Activated CD4-positive, alpha-beta T cell treated with anti-CD3 and anti-CD28 coated beads, Interleukin-2, amount 10 ng/mL, durations not matched to agents 24 days and 14 days (primary cell): ENCODE results near the gene CBX2. TPM values are rescaled to one million over a fixed set of nuclear protein-coding genes. Genes with fewer than 3 reads are reported as not detected.
A peak's percentile ranks its signal among the peaks of the same experiment; 100 is the strongest.

ENCODE experiments used
- DNase-seq: peaks from one replicate; pipeline ENCODE4 v3.0.0; 2022
- H3K27ac Mint-ChIP-seq: one replicate; pipeline ENCODE4 v1.8.0; 2022; ENCODE audit warnings: mild to moderate bottlenecking, mixed read lengths
- H3K27me3 Mint-ChIP-seq: one replicate; pipeline ENCODE4 v1.8.0; 2022; ENCODE audit warnings: mixed read lengths
- H3K36me3 Mint-ChIP-seq: one replicate; pipeline ENCODE4 v1.8.0; 2022; ENCODE audit warnings: low read depth, mild to moderate bottlenecking, mixed read lengths
- H3K4me1 Mint-ChIP-seq: one replicate; pipeline ENCODE4 v1.8.0; 2021; ENCODE audit warnings: mixed read lengths
- H3K4me3 Mint-ChIP-seq: one replicate; pipeline ENCODE4 v1.8.0; 2022; ENCODE audit warnings: mild to moderate bottlenecking, moderate library complexity, mixed read lengths
- H3K9me3 Mint-ChIP-seq: one replicate; pipeline ENCODE4 v1.8.0; 2021; ENCODE audit warnings: mixed read lengths
- intact Hi-C: fragments of 100-400 bp; cut with micrococcal nuclease; formaldehyde crosslinking; loops from one replicate; pipeline ENCODE4 v1.15.1; 2023
- total RNA-seq: library from RNA; stranded (reverse); gene quantifications from 2 replicates; pipeline ENCODE4 v1.2.3, GENCODE V29; 2022

The CBX2 gene
- total RNA-seq, 1 donor from 2014 or later: 8.2 TPM

DNA sequence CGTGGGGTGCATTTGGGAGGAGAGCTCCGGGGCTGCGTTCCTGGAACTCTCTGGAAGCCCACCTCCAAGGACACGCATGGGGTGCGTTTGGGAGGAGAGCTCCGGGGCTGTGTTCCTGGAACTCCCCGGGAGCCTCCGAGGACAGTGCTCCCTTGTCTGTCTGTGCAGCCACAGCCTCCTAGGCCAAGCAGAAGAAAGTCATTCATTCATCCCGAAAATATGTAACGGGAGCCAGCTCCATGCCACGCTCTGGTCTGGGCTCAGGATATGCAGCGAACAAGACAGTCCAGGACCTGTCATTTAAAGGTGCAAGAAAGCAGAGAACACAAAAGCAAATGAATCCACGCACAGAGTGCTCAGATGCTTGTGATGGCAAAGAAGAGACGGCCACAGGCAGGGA lies 39.3 kb upstream of the CBX2 start:
- Mint-ChIP-seq H3K9me3 (no peaks in the 10 kb centered on the region), H3K27ac (no peak overlapping the region), H3K27me3 (peaks cover 25% of the 10 kb centered on the region), H3K4me3 (no peak overlapping the region), H3K36me3 (no peaks in the 10 kb centered on the region), H3K4me1 (no peaks in the 10 kb centered on the region)
- no peak for DNase-seq
- intact Hi-C loops: no loop called here

DNA sequence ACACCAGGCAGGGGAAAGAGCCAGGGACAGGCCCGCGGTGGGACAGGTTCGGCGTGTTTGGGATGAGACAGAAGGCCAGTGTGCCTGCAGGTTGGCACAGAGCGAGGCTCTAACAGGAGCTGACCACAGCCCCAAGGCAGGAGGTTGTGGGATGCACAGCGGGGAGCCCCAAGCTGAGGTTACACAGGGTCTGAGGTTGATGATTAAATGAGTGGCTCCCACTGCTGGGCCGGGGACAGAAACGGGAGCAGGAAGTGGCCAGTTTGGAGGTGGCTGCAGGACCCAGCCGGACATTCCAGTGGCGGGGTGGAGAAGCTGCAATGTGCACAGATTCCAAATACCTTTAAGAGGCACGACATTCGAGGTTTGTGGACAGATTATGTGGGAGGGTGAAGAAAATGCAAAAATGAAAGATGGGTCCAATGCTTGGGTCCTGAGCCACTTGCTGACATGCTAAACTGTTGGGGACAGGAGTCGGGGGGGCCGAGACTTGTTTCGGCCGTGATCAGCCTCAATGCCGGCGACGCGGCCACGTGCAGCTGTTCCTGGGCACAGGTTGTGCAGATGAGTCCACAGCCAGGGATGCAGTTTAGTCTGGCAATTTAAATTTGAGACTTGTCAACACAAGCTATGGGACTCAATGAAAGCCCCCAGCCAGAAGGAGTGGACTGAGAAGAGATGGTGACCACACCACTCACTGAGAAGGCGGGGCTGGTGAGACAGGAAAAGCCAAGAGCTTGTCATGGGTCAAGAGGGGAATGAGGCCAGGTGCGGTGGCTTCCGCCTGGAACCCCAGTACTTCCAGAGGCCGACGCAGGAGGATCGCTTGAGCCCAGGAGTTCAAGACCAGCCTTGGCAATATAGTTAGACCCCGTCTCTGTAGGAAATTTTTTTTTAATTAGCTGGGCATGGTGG lies 38.5 kb upstream of the CBX2 start:
- no peak for DNase-seq
- no peaks in the 10 kb centered on the region for H3K4me1 Mint-ChIP-seq
- no peak overlapping the region for H3K4me3 Mint-ChIP-seq
- H3K27ac Mint-ChIP-seq: no peak overlapping the region
- no peaks in the 10 kb centered on the region for H3K36me3 Mint-ChIP-seq
- intact Hi-C loops: no loop called here
- no peaks in the 10 kb centered on the region for H3K9me3 Mint-ChIP-seq
- peaks cover 25% of the 10 kb centered on the region for H3K27me3 Mint-ChIP-seq

DNA sequence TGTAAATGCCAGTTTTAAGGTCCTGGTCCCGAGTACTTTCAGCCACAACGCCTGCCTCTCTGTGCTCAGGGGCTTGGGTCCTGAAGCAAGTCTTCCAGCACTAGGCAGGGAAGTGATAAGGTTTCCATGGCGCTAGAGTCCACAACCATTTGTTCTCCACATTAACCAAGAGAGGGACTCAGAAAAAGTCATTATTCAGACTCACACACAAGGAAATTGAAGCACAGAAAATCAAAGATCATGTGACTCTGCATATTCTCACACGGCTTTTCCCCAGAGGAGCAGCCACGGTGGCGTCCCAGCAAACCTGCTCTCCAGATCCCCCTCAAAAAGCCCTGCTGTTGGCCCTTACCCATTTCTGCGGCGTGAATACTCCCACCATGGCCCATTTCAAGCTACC lies 37.5 kb upstream of the CBX2 start:
- intact Hi-C loops: no loop called here
- Mint-ChIP-seq H3K9me3 (no peaks in the 10 kb centered on the region), H3K27ac (no peak overlapping the region), H3K27me3 (peaks cover 25% of the 10 kb centered on the region), H3K4me3 (no peak overlapping the region), H3K4me1 (peaks cover 2% of the 10 kb centered on the region), H3K36me3 (no peaks in the 10 kb centered on the region)
- no peak for DNase-seq

DNA sequence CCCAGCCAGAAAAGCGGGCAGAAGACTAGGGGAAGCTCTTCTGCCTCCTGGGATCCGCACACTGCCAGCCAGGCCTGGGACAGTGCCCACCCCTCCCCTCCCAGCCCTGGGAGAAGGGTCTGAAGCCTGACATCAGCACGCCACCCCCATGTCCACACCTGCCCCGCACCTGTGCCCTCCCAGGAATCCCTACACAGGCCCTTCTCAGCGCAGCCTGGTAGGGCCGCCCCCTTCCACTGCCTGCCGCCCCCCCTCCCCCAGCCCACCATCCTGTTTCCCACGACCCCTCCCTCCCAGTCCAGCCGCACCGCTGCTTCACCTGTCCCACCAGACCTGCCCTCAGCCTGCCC lies 36.6 kb upstream of the CBX2 start:
- no peak overlapping the region for H3K27ac Mint-ChIP-seq
- H3K36me3 Mint-ChIP-seq: no peaks in the 10 kb centered on the region
- H3K9me3 Mint-ChIP-seq: no peaks in the 10 kb centered on the region
- H3K27me3 Mint-ChIP-seq: peaks cover 28% of the 10 kb centered on the region
- DNase-seq: no peak
- H3K4me3 Mint-ChIP-seq: no peak overlapping the region
- intact Hi-C loops: no loop called here
- peaks cover 9% of the 10 kb centered on the region for H3K4me1 Mint-ChIP-seq

DNA sequence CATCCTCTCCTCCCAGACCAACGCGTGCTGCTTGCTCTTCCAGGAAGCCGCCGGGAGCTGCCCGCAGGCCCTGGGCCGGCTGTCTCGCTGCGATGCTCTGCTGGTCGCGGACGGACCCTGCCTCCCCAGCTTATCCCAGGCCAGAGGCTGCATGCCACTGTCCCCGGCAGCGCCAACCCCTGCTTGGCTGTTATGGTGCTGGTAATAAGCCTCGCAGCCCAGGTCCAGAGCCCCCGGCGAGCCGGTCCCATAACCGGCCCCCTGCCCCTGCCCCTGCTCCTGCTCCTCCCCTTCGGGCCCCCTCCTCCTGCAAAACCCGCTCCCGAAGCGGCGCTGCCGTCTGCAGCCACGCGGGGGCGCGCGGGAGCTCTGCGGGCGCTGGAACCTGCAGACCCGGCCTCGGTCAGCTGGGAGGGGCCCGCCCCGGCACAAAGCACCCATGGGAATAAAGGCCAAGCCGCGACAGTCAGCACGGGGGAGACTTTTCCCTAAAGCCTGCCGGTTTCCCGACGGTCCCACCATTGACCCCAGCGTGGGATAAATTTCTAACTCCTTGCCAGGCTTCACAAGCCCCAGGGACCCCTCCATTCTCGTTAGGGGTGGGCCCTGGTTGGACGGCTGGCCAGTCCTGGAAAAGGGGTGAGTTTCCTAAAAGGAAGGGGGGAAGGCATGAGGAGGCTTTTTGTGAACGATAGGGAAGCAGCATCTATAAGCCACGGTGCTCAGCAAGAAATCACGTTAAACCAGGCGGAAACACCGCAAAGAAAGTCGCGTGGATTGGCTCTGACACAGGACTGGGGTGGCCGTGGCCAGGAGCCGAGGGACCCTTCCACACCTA lies 36.0 kb upstream of the CBX2 start:
- H3K9me3 Mint-ChIP-seq: no peaks in the 10 kb centered on the region
- H3K27me3 Mint-ChIP-seq: peaks cover 32% of the 10 kb centered on the region
- DNase-seq: peak; percentile 95
- H3K27ac Mint-ChIP-seq: no peak overlapping the region
- intact Hi-C loops: loop anchor here (2.0 kb wide), 1 partner anchor 251 kb away; no protein-coding TSS in a partner anchor
- H3K4me1 Mint-ChIP-seq: peaks cover 10% of the 10 kb centered on the region
- H3K36me3 Mint-ChIP-seq: no peaks in the 10 kb centered on the region
- no peak overlapping the region for H3K4me3 Mint-ChIP-seq

DNA sequence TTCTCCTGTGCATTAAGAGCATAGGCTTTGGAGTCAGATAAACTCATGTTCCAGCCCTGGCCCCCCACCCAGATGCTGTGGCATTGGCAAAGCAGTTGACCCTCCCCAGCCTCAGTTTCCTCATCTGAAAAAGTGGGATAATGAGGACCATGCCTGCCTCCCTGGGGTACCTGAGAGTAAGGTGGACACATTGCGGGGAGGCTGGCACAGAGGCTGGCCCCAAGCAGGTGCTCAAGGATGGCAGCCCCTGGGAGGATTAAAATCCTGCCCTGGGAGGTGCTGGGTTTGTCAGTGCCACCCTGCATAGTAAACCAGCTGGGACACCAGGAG lies 35.4 kb upstream of the CBX2 start:
- no peaks in the 10 kb centered on the region for H3K36me3 Mint-ChIP-seq
- H3K9me3 Mint-ChIP-seq: no peaks in the 10 kb centered on the region
- DNase-seq: no peak
- intact Hi-C loops: loop anchor here (2.0 kb wide), 1 partner anchor 250 kb away; no protein-coding TSS in a partner anchor
- H3K27ac Mint-ChIP-seq: no peak overlapping the region
- peaks cover 10% of the 10 kb centered on the region for H3K4me1 Mint-ChIP-seq
- no peak overlapping the region for H3K4me3 Mint-ChIP-seq
- H3K27me3 Mint-ChIP-seq: peaks cover 35% of the 10 kb centered on the region

DNA sequence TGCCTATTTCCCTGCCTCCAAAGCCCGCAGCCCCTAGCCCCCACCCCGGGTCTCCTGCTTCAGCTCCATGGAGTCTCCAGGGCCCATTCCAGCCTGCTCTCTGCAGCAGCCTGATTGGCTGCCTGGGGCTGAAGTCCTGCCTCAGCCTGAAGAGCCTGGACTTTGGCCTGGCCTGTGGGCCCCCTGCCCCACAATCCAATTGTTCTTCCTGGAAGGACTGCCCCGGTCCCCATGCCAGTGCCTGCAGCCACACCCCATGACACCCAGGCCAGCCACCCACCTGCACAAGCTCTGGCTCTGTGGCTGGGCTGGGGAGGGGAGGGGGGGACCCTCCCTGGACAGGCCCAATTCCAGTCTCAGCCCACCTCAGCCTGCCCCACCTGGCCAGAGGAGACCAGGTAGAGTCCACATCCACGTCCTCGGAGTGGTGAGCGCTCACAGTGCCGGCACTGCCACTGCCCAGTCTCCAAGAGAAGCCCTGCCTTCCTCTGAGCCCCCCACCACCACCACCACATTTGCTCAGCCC lies 34.9 kb upstream of the CBX2 start:
- intact Hi-C loops: loop anchor here (2.0 kb wide), 1 partner anchor 250 kb away; no protein-coding TSS in a partner anchor
- no peak for DNase-seq
- Mint-ChIP-seq H3K36me3 (no peaks in the 10 kb centered on the region), H3K4me3 (no peak overlapping the region), H3K9me3 (no peaks in the 10 kb centered on the region), H3K27ac (no peak overlapping the region), H3K27me3 (peaks cover 39% of the 10 kb centered on the region), H3K4me1 (peaks cover 13% of the 10 kb centered on the region)

DNA sequence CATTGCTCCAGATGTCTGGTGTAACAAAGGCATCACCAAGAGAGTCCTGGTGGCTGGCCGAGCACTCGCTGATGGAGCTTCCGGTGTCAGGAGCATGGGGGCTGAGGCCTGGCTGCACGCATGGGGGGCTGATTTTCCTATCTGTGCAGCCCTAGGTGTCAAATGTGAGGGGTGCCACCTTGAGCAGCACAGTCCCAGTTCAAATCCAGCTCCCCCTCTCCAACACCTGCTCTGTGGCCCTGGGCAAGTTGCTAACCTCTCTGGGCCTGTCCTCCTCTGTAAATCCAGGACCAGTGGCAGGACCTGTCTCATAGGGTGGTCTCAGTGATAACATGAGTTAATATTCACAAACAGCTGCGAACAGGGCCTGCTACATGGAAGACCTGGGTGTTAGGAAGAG lies 34.3 kb upstream of the CBX2 start:
- Mint-ChIP-seq H3K27me3 (peaks cover 41% of the 10 kb centered on the region), H3K4me1 (peaks cover 13% of the 10 kb centered on the region)
- intact Hi-C loops: loop anchor here (2.0 kb wide), 1 partner anchor 249 kb away; no protein-coding TSS in a partner anchor

DNA sequence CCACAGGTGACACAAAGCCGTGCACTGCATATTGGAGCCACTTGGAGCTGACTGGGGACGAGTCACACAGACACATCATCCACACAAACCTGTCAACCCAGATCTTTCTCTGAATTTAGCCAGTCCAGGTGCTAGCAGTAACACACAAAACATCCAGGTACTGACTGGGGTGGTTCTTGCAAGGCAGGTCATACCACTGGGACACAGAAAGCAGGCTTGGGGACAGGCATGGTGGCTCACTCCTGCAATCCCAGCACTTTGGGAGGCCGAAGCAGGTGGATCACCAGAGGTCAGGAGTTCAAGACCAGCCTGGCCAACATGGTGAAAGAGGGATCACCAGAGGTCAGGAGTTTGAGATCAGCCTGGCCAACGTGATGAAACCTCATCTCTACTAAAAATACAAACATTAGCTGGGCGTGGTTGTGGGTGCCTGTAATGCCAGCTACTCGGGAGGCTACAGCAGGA lies 32.3 kb upstream of the CBX2 start:
- no peak overlapping the region for H3K27ac Mint-ChIP-seq
- intact Hi-C loops: loop anchor here (2.0 to 5.0 kb wide), 2 partner anchors 47 to 93 kb away; partner anchors contain the start of gene CBX4
- H3K36me3 Mint-ChIP-seq: no peaks in the 10 kb centered on the region
- peaks cover 13% of the 10 kb centered on the region for H3K4me1 Mint-ChIP-seq
- no peaks in the 10 kb centered on the region for H3K9me3 Mint-ChIP-seq
- peaks cover 32% of the 10 kb centered on the region for H3K27me3 Mint-ChIP-seq
- H3K4me3 Mint-ChIP-seq: peak overlapping the region; percentile 45
- no peak for DNase-seq

More for the DNA sequence above, 34.3 kb upstream of the CBX2 start:
- Mint-ChIP-seq H3K27ac (no peak overlapping the region), H3K36me3 (no peaks in the 10 kb centered on the region), H3K9me3 (no peaks in the 10 kb centered on the region), H3K4me3 (no peak overlapping the region)
- DNase-seq: no peak

DNA sequence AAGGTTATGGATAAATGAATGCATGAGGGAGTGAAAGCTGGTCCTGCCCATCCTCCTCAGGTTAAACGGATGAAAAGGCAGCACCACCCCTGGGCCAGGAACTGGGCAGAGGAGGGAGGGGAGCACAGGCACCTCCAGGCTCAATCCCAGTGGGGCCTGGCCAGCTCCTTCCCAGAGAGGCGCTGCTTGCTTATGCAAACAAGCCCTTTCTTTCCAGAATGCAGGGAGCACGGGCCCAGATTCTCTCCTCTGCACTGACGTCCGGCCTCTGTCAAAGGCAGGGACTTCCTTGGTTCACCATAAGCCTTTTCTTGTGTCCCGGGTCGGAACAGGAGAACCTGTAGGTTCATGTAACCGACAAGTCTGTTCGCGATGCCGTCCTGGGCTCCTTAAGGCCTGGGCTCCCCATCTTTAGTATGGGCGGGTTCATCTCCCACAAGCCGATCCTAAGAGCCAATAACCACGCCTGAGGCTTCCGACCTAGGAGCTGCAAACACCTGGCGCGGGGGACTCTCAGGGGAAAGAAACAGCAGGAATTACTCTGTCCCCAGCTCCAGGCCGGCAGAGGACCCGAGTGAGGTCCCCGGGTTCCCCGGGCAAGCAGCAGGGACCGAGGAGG lies 30.9 kb upstream of the CBX2 start:
- peaks cover 13% of the 10 kb centered on the region for H3K4me1 Mint-ChIP-seq
- H3K36me3 Mint-ChIP-seq: no peaks in the 10 kb centered on the region
- no peak overlapping the region for H3K27ac Mint-ChIP-seq
- H3K4me3 Mint-ChIP-seq: no peak overlapping the region
- no peak for DNase-seq
- peaks cover 44% of the 10 kb centered on the region for H3K27me3 Mint-ChIP-seq
- intact Hi-C loops: loop anchor here (2.0 to 5.0 kb wide), 2 partner anchors 45 to 92 kb away; partner anchors contain the start of gene CBX4
- H3K9me3 Mint-ChIP-seq: no peaks in the 10 kb centered on the region

DNA sequence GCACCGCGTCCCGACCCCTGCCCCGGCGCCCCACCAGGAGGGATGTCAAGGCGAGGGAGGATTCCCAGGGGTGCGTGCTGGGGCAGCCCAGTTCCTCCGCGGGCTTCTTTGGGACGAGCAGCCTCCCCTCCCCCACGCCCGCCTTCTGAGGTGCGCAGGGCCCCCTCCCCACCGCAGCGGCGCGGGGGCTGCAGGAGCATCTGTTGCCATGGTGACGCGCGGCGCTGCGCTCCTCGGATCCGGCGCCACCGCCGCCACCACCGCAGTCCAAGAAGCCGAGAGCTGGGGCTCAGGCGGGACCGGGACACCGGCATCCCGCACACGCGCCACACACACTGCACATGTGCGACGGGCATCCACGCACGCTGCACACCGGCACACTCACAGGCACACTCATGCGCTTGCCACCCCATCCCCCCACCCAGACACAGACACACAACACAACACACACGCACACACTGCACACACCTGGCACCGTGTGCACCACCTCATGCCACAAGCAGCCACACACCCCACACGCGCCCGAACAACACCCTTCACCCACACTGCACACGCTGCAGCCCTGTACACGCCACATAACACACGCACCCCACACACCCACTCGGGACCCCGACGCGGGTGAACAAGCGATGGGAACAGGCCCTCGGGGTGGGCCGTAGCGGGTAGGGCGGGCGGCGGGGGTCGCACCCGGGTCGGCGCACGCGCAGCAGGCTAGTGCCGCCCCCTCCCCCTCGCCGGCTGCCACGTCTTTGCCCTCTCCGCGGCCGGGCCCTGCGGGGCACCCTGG lies 30.2 kb upstream of the CBX2 start:
- no peaks in the 10 kb centered on the region for H3K9me3 Mint-ChIP-seq
- intact Hi-C loops: loop anchor here (2.0 to 5.0 kb wide), 2 partner anchors 45 to 91 kb away; partner anchors contain the start of gene CBX4
- H3K36me3 Mint-ChIP-seq: no peaks in the 10 kb centered on the region
- H3K4me1 Mint-ChIP-seq: peaks cover 13% of the 10 kb centered on the region
- H3K4me3 Mint-ChIP-seq: peak overlapping the region; percentile 51
- peaks cover 44% of the 10 kb centered on the region for H3K27me3 Mint-ChIP-seq
- peak; percentile 67 for DNase-seq
- H3K27ac Mint-ChIP-seq: no peak overlapping the region

DNA sequence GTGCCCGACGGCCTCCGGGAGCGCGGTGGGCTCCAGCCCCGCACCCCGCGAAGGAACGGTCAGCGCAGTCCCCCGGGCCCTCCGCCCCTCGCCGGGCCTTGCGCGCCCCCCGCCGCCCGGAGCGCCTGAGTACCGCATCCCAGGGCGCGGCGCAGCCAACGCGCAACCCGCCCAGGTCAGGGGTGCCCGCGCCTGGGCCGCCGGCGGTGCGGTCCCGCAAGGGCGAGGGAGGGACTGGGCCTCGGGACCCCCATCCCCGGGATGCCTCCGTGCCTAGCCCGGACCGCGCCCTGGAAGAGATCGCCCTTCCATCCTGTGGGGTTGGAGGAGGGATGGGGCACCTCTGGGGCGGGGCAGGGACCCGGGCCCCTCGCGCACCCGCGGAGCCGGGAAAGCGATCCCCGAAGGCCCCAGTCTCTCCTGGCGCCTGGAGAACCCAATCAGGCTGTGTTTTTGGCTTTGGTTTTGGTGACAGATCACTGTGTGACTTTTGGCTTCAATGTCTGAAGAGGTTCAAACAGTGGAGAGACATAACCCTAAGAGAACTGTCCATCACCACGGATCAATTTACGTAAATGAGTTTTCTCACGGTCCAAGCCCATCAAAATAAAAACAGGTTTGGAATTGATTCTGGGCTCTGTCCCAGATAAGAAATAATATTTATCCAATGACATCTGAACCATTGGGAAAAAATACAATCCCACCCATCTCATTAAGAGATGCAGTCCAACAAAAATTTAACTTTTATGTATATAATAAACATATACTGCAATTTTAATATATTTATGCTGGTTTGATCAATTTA lies 29.5 kb upstream of the CBX2 start:
- H3K27me3 Mint-ChIP-seq: peaks cover 41% of the 10 kb centered on the region

More for the DNA sequence above, 29.5 kb upstream of the CBX2 start:
- Mint-ChIP-seq H3K4me1 (peaks cover 13% of the 10 kb centered on the region), H3K27ac (no peak overlapping the region), H3K4me3 (no peak overlapping the region), H3K9me3 (no peaks in the 10 kb centered on the region), H3K36me3 (no peaks in the 10 kb centered on the region)
- intact Hi-C loops: loop anchor here (5.0 kb wide), 1 partner anchor 44 kb away; no protein-coding TSS in a partner anchor
- DNase-seq: no peak
